ENCODE data around the gene OBP2B.

DNA sequence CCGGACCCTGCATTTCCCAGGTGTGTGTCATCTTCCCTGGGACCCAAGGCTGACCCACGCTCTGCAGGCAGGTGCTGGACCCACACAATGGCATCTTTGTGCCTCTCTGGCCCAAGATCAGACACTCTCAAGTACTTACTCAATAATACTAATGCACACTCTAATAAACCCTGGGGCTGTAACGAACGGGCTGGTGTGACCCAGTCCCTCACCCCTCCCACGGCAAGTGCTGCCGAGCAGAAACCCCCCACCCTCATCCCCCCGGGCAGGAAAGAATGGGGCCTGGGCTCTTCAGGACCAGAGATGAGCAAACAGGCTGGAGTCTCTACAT is 1.1 kb upstream of the OBP2B start:
- TF ChIP-seq, protein P1, sequence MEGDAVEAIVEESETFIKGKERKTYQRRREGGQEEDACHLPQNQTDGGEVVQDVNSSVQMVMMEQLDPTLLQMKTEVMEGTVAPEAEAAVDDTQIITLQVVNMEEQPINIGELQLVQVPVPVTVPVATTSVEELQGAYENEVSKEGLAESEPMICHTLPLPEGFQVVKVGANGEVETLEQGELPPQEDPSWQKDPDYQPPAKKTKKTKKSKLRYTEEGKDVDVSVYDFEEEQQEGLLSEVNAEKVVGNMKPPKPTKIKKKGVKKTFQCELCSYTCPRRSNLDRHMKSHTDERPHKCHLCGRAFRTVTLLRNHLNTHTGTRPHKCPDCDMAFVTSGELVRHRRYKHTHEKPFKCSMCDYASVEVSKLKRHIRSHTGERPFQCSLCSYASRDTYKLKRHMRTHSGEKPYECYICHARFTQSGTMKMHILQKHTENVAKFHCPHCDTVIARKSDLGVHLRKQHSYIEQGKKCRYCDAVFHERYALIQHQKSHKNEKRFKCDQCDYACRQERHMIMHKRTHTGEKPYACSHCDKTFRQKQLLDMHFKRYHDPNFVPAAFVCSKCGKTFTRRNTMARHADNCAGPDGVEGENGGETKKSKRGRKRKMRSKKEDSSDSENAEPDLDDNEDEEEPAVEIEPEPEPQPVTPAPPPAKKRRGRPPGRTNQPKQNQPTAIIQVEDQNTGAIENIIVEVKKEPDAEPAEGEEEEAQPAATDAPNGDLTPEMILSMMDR (IDR thresholded peaks at IDR 0.05), result no peak
- TF ChIP-seq POLR2A (IDR thresholded peaks at IDR 0.05), result no peak

Measured in body of pancreas (tissue), 4 donors.